HCT116 (cell line): ENCODE data around the gene PRMT5. TPM values are rescaled to one million over a fixed set of nuclear protein-coding genes. Genes with fewer than 3 reads are reported as not detected.

ENCODE experiments used
- ATAC-seq: fragments of 200-7000 bp; cut with Tn5 transposase; 2 replicates; pipeline ENCODE4 v1.9.1; 2020; ENCODE audit warnings: mild to moderate bottlenecking, moderate library complexity
- BruUV-seq: library from RNA; stranded (reverse); fragments of 400-500 nt; replicated peaks from 2 replicates; lab custom pipeline; 2021; lab: Mats Ljungman, UMichigan
- CTCF ChIA-PET: fragments of 300-600 bp; sonication (Branson Sonifier 250); formaldehyde crosslinking; loops from one replicate; lab custom pipeline; 2021; ENCODE audit warnings: antibody characterized with exemption; lab: Charles Lee
- POLR2A ChIA-PET: fragments of 300-600, 350-600 bp; sonication (Branson Sonifier 250); formaldehyde crosslinking; loops from one replicate; lab custom pipeline; 2021; ENCODE audit warnings: antibody characterized with exemption; lab: Charles Lee
- RAD21 ChIA-PET, 2 experiments: fragments of 300-600 bp; sonication (Branson Sonifier 250); formaldehyde crosslinking; loops; one replicate each; lab custom pipeline; 2023; ENCODE audit warnings: low total read pairs in 2 of 2; ENCODE audit not compliant: uncharacterized antibody in 2 of 2, unreplicated experiment in 2 of 2, low non-redundant PET in 1 of 2; lab: Charles Lee
- DNase-seq: peaks from one replicate; pipeline ENCODE4 v3.0.0-alpha.2; 2010; ENCODE audit warnings: low read depth, low spot score
- H2AFZ ChIP-seq: fragments of 200-600 bp; shearing (Covaris generic), sonication (generic); 2 replicates; pipeline ENCODE4 v1.6.1; 2017; ENCODE audit warnings: low read depth, mixed run types, mixed read lengths, antibody characterized with exemption, low read length; ENCODE audit not compliant: poor library complexity, severe bottlenecking
- H3K27ac ChIP-seq: 2 replicates; pipeline ENCODE4 v1.5.1; 2012; ENCODE audit warnings: low read depth, low read length
- H3K27me3 ChIP-seq: fragments of 200-600 bp; sonication (generic); 2 replicates; pipeline ENCODE4 v1.6.1; 2016; ENCODE audit warnings: mixed run types, low read length, mixed read lengths; ENCODE audit not compliant: insufficient read depth
- H3K36me3 ChIP-seq, 2 experiments: fragments of 200-500 bp in 1 of 2; fragments of 200-600 bp in 1 of 2; sonication (Bioruptor generic) in 1 of 2; sonication (generic) in 1 of 2; 2 replicates each; pipeline versions ENCODE4 v1.5.1 to v1.6.1; 2014 to 2016; ENCODE audit warnings: low read length in 2 of 2, inconsistent platforms in 1 of 2, mixed read lengths in 1 of 2, mixed run types in 1 of 2; ENCODE audit not compliant: insufficient read depth in 2 of 2, control insufficient read depth in 1 of 2
- H3K4me1 ChIP-seq, 2 experiments: fragments of 200-600 bp in 1 of 2; sonication (generic) in 1 of 2; 2 replicates each; pipeline versions ENCODE4 v1.5.1 to v1.6.1; 2012 to 2017; ENCODE audit warnings: low read length in 2 of 2, inconsistent platforms in 1 of 2, mild to moderate bottlenecking in 1 of 2, mixed read lengths in 1 of 2, mixed run types in 1 of 2, moderate library complexity in 1 of 2; ENCODE audit not compliant: insufficient read depth in 2 of 2, control insufficient read depth in 1 of 2
- H3K4me2 ChIP-seq: fragments of 200-600 bp; sonication (generic); 2 replicates; pipeline ENCODE4 v1.6.1; 2017; ENCODE audit warnings: mixed run types, low read length, mixed read lengths
- H3K4me3 ChIP-seq, 2 experiments: fragments of 200-600 bp in 1 of 2; sonication (generic) in 1 of 2; replicated peaks in 1 of 2; 2 replicates each; pipeline ENCODE4 v1.5.1; 2011 to 2016; ENCODE audit warnings: low read length in 2 of 2, control low read depth in 1 of 2, low read depth in 1 of 2, mild to moderate bottlenecking in 1 of 2, mixed read lengths in 1 of 2, mixed run types in 1 of 2
- H3K79me2 ChIP-seq: fragments of 200-600 bp; sonication (generic); 2 replicates; pipeline ENCODE4 v1.6.1; 2017; ENCODE audit warnings: mild to moderate bottlenecking, mixed run types, low read length, moderate library complexity, mixed read lengths; ENCODE audit not compliant: insufficient read depth
- H3K9ac ChIP-seq: fragments of 200-600 bp; sonication (generic); 2 replicates; pipeline ENCODE4 v1.6.1; 2016; ENCODE audit warnings: low read length, mixed read lengths
- H3K9me2 ChIP-seq: fragments of 200-600 bp; sonication (generic), shearing (Covaris generic); 2 replicates; pipeline ENCODE4 v1.6.1; 2017; ENCODE audit warnings: mixed run types, mild to moderate bottlenecking, moderate library complexity; ENCODE audit not compliant: insufficient read depth
- H3K9me3 ChIP-seq, 2 experiments: fragments of 200-500 bp in 1 of 2; fragments of 200-600 bp in 1 of 2; sonication (Bioruptor generic) in 1 of 2; sonication (generic) in 1 of 2; 2 replicates each; pipeline ENCODE4 v1.6.1; 2014 to 2017; ENCODE audit warnings: low read length in 2 of 2, mixed read lengths in 2 of 2, inconsistent platforms in 1 of 2, low read depth in 1 of 2, mild to moderate bottlenecking in 1 of 2, mixed run types in 1 of 2, moderate library complexity in 1 of 2; ENCODE audit not compliant: control insufficient read depth in 1 of 2, insufficient read depth in 1 of 2
- H4K20me1 ChIP-seq: fragments of 200-600 bp; sonication (generic), shearing (Covaris generic); 2 replicates; pipeline ENCODE4 v1.6.1; 2017; ENCODE audit warnings: mixed run types, mild to moderate bottlenecking, moderate library complexity; ENCODE audit not compliant: insufficient read depth
- CBX3 ChIP-seq: IDR thresholded peaks from 2 replicates; pipeline ENCODE4 v1.6.1; 2012; ENCODE audit warnings: low read depth
- CEBPB ChIP-seq: IDR thresholded peaks from 2 replicates; pipeline ENCODE4 v1.6.1; 2012; ENCODE audit warnings: low read depth
- EZH2 ChIP-seq: fragments of 200-600 bp; sonication (generic); IDR thresholded peaks from 2 replicates; pipeline ENCODE4 v1.6.1; 2017; ENCODE audit warnings: antibody characterized with exemption, mixed run types
- MAX ChIP-seq: IDR thresholded peaks from 2 replicates; pipeline ENCODE4 v1.6.1; 2012
- POLR2A ChIP-seq: IDR thresholded peaks from 2 replicates; pipeline ENCODE4 v1.7.0; 2011; ENCODE audit warnings: borderline replicate concordance; ENCODE audit not compliant: insufficient read depth, insufficient read length; ENCODE audit errors: extremely low read depth
- POLR2AphosphoS5 ChIP-seq: IDR thresholded peaks from 2 replicates; pipeline ENCODE4 v1.6.1; 2011; ENCODE audit warnings: mild to moderate bottlenecking, low read depth, low read length, moderate library complexity
- REST ChIP-seq: IDR thresholded peaks from 2 replicates; pipeline ENCODE4 v1.6.1; 2012; ENCODE audit warnings: low read depth
- SIN3A ChIP-seq: IDR thresholded peaks from 2 replicates; pipeline ENCODE4 v1.6.1; 2012; ENCODE audit warnings: low read depth
- SRF ChIP-seq: IDR thresholded peaks from 2 replicates; pipeline ENCODE4 v1.6.1; 2012; ENCODE audit warnings: low read depth
- intact Hi-C: fragments of 100-400 bp; cut with micrococcal nuclease; formaldehyde crosslinking; loops from 2 replicates; pipeline ENCODE4 v1.10.0; 2022
- total RNA-seq: library from RNA; stranded (reverse); gene quantifications from one replicate; pipeline ENCODE4 v1.2.1, GENCODE V29; 2021; ENCODE audit not compliant: unreplicated experiment

PRMT5 gene
- total RNA-seq, 1 experiment from 2014 or later, result 186 TPM

- peaks cover 9 to 30% of the 10 kb centered on the region in 2 experiments for H3K4me1 ChIP-seq
- ChIA-PET POLR2A (interaction anchor here (4.8 kb wide), 1 partner anchor 10 kb away, joined by 29 read pairs; the partner anchor contains the start of gene PRMT5), RAD21 (no interaction called here), CTCF (interaction anchor here (3.0 kb wide), 1 partner anchor 9 kb away, joined by 18 read pairs; the partner anchor contains the start of gene PRMT5)
- no TSS peak for BruUV-seq
- no peak overlapping the region for H2AFZ ChIP-seq
- H3K4me2 ChIP-seq, result no peak overlapping the region
- no peaks in the 10 kb centered on the region for H4K20me1 ChIP-seq
- H3K4me3 ChIP-seq, result no peak overlapping the region
- intact Hi-C loops, result no loop called here
- no peaks in the 10 kb centered on the region for H3K9me3 ChIP-seq
- H3K36me3 ChIP-seq, result peaks cover 36 to 45% of the 10 kb centered on the region in 2 experiments
- DNase-seq, result no peak
- H3K79me2 ChIP-seq, result peaks cover 38% of the 10 kb centered on the region
- ATAC-seq, result no peak
- peak overlapping the region; percentile 58; the same call in 1 of the 2 replicates for H3K27ac ChIP-seq
- TF ChIP-seq POLR2A (no peak), CBX3 (no peak), EZH2 (no peak), POLR2AphosphoS5 (no peak), SRF (no peak), SIN3A (no peak), MAX (no peak), REST (no peak), CEBPB (no peak)
- no peaks in the 10 kb centered on the region for H3K27me3 ChIP-seq
- H3K9me2 ChIP-seq, result no peaks in the 10 kb centered on the region
- no peak overlapping the region for H3K9ac ChIP-seq
Observed at GRCh38 chr14:22920697-22921096, 8.5 kb downstream of the PRMT5 start.
